ENCODE results near the gene ULK3.

- TF ChIP-seq MAFK (IDR thresholded peaks at IDR 0.05; ENCODE audit: low read depth, low read length) (no peak), CTCF (conservative IDR thresholded peaks at IDR 0.05; ENCODE audit: low read depth, low read length) (no peak), MXI1 (IDR thresholded peaks at IDR 0.05; ENCODE audit: borderline replicate concordance, low read depth, low read length) (no peak), POLR2A (IDR thresholded peaks at IDR 0.05; ENCODE audit: low read depth, low read length) (no peak), ELK1 (IDR thresholded peaks at IDR 0.05; ENCODE audit: borderline replicate concordance, low read depth, low read length) (no peak), RAD21 (IDR thresholded peaks at IDR 0.05; ENCODE audit: low read length) (no peak), RFX5 (IDR thresholded peaks at IDR 0.05; ENCODE audit: low read depth, low read length) (no peak), RCOR1 (IDR thresholded peaks at IDR 0.05; ENCODE audit: insufficient replicate concordance, low read length) (no peak), SMC3 (IDR thresholded peaks at IDR 0.05; ENCODE audit: low read depth, low read length) (no peak), USF2 (IDR thresholded peaks at IDR 0.05; ENCODE audit: low read depth, low read length) (no peak), BHLHE40 (IDR thresholded peaks at IDR 0.05; ENCODE audit: low read depth, low read length) (no peak), MAZ (IDR thresholded peaks at IDR 0.05; ENCODE audit: borderline replicate concordance, low read depth, low read length) (no peak), CEBPB (IDR thresholded peaks at IDR 0.05; ENCODE audit: low read depth, low read length) (no peak)
These were observed 44.3 kb downstream of the ULK3 start for GRCh38 chr15:74798388-74799254.

Measured in IMR-90 (cell line).